COLO668 (cell line): Measurements from ENCODE around the gene PALLD.

ENCODE experiments used
- DNase-seq: peaks from one replicate; lab custom pipeline; 2025; ENCODE audit not compliant: unreplicated experiment; lab: John Stamatoyannopoulos, UW

PALLD gene

GRCh38 chr4:168587411-168588125, 90.7 kb downstream of the PALLD start:
- no peak for DNase-seq

- no peak for DNase-seq
Measured at GRCh38 chr4:168588916-168589531, 92.2 kb downstream of the PALLD start.

GRCh38 chr4:168592676-168593075, 95.8 kb downstream of the PALLD start:
- DNase-seq: no peak

- no peak for DNase-seq
Measured at GRCh38 chr4:168593399-168593798, 96.5 kb downstream of the PALLD start.

GRCh38 chr4:168594121-168594520, 97.3 kb downstream of the PALLD start:
- no peak for DNase-seq

- DNase-seq: no peak
Measured at GRCh38 chr4:168598191-168598590, 101.3 kb downstream of the PALLD start.

- DNase-seq: no peak
Measured at GRCh38 chr4:168600796-168601583, 104.1 kb downstream of the PALLD start.

- no peak for DNase-seq
Measured at GRCh38 chr4:168601899-168602298, 105.0 kb downstream of the PALLD start.

GRCh38 chr4:168604496-168605373, 107.9 kb downstream of the PALLD start:
- DNase-seq: no peak

GRCh38 chr4:168605411-168605810, 108.6 kb downstream of the PALLD start:
- no peak for DNase-seq

GRCh38 chr4:168607215-168607614, 110.4 kb downstream of the PALLD start:
- no peak for DNase-seq

- DNase-seq: no peak
Measured at GRCh38 chr4:168608771-168609170, 111.9 kb downstream of the PALLD start.

- no peak for DNase-seq
Measured at GRCh38 chr4:168609369-168609768, 112.5 kb downstream of the PALLD start.

GRCh38 chr4:168610911-168611530, 114.2 kb downstream of the PALLD start:
- DNase-seq: no peak

- DNase-seq: no peak
Measured at GRCh38 chr4:168612450-168613135, 115.7 kb downstream of the PALLD start.

- DNase-seq: no peak
Measured at GRCh38 chr4:168613869-168614268, 117.0 kb downstream of the PALLD start.

GRCh38 chr4:168614281-168615057, 117.6 kb downstream of the PALLD start:
- DNase-seq: no peak

GRCh38 chr4:168615294-168616065, 118.6 kb downstream of the PALLD start:
- no peak for DNase-seq
